Osteocyte (in vitro differentiated cells): ENCODE measurements around the gene BHLHE41. TPM values are rescaled to one million over a fixed set of nuclear protein-coding genes. Genes with fewer than 3 reads are reported as not detected.
A peak's percentile ranks its signal among the peaks of the same experiment; 100 is the strongest.

Experiments
- DNase-seq: peaks from one replicate; pipeline ENCODE4 v3.0.0; 2021; ENCODE audit warnings: mixed read lengths; ENCODE audit not compliant: unreplicated experiment; ENCODE audit errors: extremely low spot score
- H3K27ac Mint-ChIP-seq: one replicate; pipeline ENCODE4 v1.8.0; 2021; ENCODE audit warnings: mild to moderate bottlenecking, mixed read lengths; ENCODE audit not compliant: unreplicated experiment
- H3K27me3 Mint-ChIP-seq: one replicate; pipeline ENCODE4 v1.8.0; 2021; ENCODE audit warnings: mixed read lengths; ENCODE audit not compliant: unreplicated experiment
- H3K36me3 Mint-ChIP-seq: one replicate; pipeline ENCODE4 v1.8.0; 2021; ENCODE audit warnings: mixed read lengths; ENCODE audit not compliant: unreplicated experiment
- H3K4me1 Mint-ChIP-seq: one replicate; pipeline ENCODE4 v1.8.0; 2021; ENCODE audit warnings: mixed read lengths; ENCODE audit not compliant: unreplicated experiment
- H3K4me3 Mint-ChIP-seq: one replicate; pipeline ENCODE4 v1.8.0; 2021; ENCODE audit warnings: mild to moderate bottlenecking, moderate library complexity, mixed read lengths; ENCODE audit not compliant: unreplicated experiment
- H3K9me3 Mint-ChIP-seq: one replicate; pipeline ENCODE4 v1.8.0; 2021; ENCODE audit warnings: mixed read lengths; ENCODE audit not compliant: unreplicated experiment
- CTCF ChIP-seq: fragments of 200-600 bp; sonication (generic); IDR thresholded peaks from 2 replicates; pipeline ENCODE4 v1.5.0; 2021; ENCODE audit warnings: antibody characterized with exemption, mild to moderate bottlenecking, moderate library complexity
- total RNA-seq: library from RNA; stranded (reverse); gene quantifications from 2 replicates; pipeline ENCODE4 v1.2.1, GENCODE V29; 2021

Gene BHLHE41
- total RNA-seq, 1 donor from 2014 or later: 1.1 TPM

GRCh38 chr12:26102953-26103352 lies 21.9 kb downstream of the BHLHE41 start:
- Mint-ChIP-seq H3K4me3 (no peak overlapping the region), H3K36me3 (no peaks in the 10 kb centered on the region), H3K27me3 (peaks cover 2% of the 10 kb centered on the region), H3K27ac (no peak overlapping the region), H3K9me3 (no peaks in the 10 kb centered on the region), H3K4me1 (peaks cover 3% of the 10 kb centered on the region)
- DNase-seq: no peak
- no peak for TF ChIP-seq CTCF

GRCh38 chr12:26101763-26102162 lies 23.1 kb downstream of the BHLHE41 start:
- no peak for TF ChIP-seq CTCF
- no peaks in the 10 kb centered on the region for H3K9me3 Mint-ChIP-seq
- no peak overlapping the region for H3K4me3 Mint-ChIP-seq
- DNase-seq: no peak
- no peak overlapping the region for H3K27ac Mint-ChIP-seq
- peaks cover 3% of the 10 kb centered on the region for H3K4me1 Mint-ChIP-seq
- H3K27me3 Mint-ChIP-seq: peaks cover 2% of the 10 kb centered on the region
- H3K36me3 Mint-ChIP-seq: no peaks in the 10 kb centered on the region

GRCh38 chr12:26101350-26101734 lies 23.5 kb downstream of the BHLHE41 start:
- no peaks in the 10 kb centered on the region for H3K36me3 Mint-ChIP-seq
- peaks cover 2% of the 10 kb centered on the region for H3K27me3 Mint-ChIP-seq
- peaks cover 2% of the 10 kb centered on the region for H3K4me1 Mint-ChIP-seq
- no peak for TF ChIP-seq CTCF
- H3K9me3 Mint-ChIP-seq: no peaks in the 10 kb centered on the region
- no peak overlapping the region for H3K27ac Mint-ChIP-seq
- no peak overlapping the region for H3K4me3 Mint-ChIP-seq
- no peak for DNase-seq

- Mint-ChIP-seq H3K4me3 (no peak overlapping the region), H3K27me3 (peaks cover 2% of the 10 kb centered on the region), H3K36me3 (no peaks in the 10 kb centered on the region), H3K4me1 (no peaks in the 10 kb centered on the region), H3K27ac (no peak overlapping the region), H3K9me3 (no peaks in the 10 kb centered on the region)
- no peak for TF ChIP-seq CTCF
- DNase-seq: no peak
These were observed 24.0 kb downstream of the BHLHE41 start for GRCh38 chr12:26100666-26101349.

GRCh38 chr12:26097046-26097878 lies 27.6 kb downstream of the BHLHE41 start:
- peaks cover 4% of the 10 kb centered on the region for H3K4me1 Mint-ChIP-seq
- H3K36me3 Mint-ChIP-seq: no peaks in the 10 kb centered on the region
- peak; percentile 98 for TF ChIP-seq CTCF
- no peak overlapping the region for H3K4me3 Mint-ChIP-seq
- no peak overlapping the region for H3K27ac Mint-ChIP-seq
- H3K27me3 Mint-ChIP-seq: peaks cover 2% of the 10 kb centered on the region
- no peaks in the 10 kb centered on the region for H3K9me3 Mint-ChIP-seq
- peak; percentile 85 for DNase-seq
